GM21619 (cell line): Measurements from ENCODE around the gene RPL23.
"Not testable (repeated sequence)": the region's sequence is repeated elsewhere in the genome, so short reads cannot be mapped to it uniquely, and the experiment has no call there.

Experiments used
- ATAC-seq: cut with Tn5 transposase; IDR thresholded peaks from one replicate; pipeline ENCODE4 v1.9.1; 2021; ENCODE audit not compliant: unreplicated experiment

The RPL23 gene

GRCh38 chr17:38868817-38869525, 15.4 kb upstream of the RPL23 start:
- peak; percentile 37 for ATAC-seq

GRCh38 chr17:38867968-38868816, 14.7 kb upstream of the RPL23 start:
- ATAC-seq: no peak

GRCh38 chr17:38867179-38867967, 13.9 kb upstream of the RPL23 start:
- ATAC-seq: no peak

- ATAC-seq: no peak
Observed at GRCh38 chr17:38864636-38865398, 11.3 kb upstream of the RPL23 start.

GRCh38 chr17:38861399-38861843, 7.9 kb upstream of the RPL23 start:
- ATAC-seq: no peak

- ATAC-seq: no peak
Observed at GRCh38 chr17:38857271-38857670, 3.8 kb upstream of the RPL23 start.

GRCh38 chr17:38855101-38855714, 1.7 kb upstream of the RPL23 start:
- not testable (repeated sequence) for ATAC-seq

GRCh38 chr17:38852771-38853291, 690 bp downstream of the RPL23 start:
- no peak for ATAC-seq

GRCh38 chr17:38851434-38851833, 2.1 kb downstream of the RPL23 start:
- no peak for ATAC-seq

GRCh38 chr17:38850374-38850773, 3.1 kb downstream of the RPL23 start:
- ATAC-seq: no peak

- no peak for ATAC-seq
Observed at GRCh38 chr17:38848939-38849605, 4.4 kb downstream of the RPL23 start.

GRCh38 chr17:38848557-38848891, 5.0 kb downstream of the RPL23 start:
- ATAC-seq: no peak

GRCh38 chr17:38844261-38844757, 9.2 kb downstream of the RPL23 start:
- no peak for ATAC-seq

- no peak for ATAC-seq
Observed at GRCh38 chr17:38825762-38826247, 27.7 kb downstream of the RPL23 start.

- peak; percentile 74 for ATAC-seq
Observed at GRCh38 chr17:38824899-38825761, 28.4 kb downstream of the RPL23 start, which contains the start of gene CWC25. Gene CWC25 (minus strand): TSS chr17:38825321. CDS start chr17:38825183, 138 bp downstream.

GRCh38 chr17:38815576-38816193, 37.8 kb downstream of the RPL23 start:
- ATAC-seq: no peak

GRCh38 chr17:38809828-38810227, 43.7 kb downstream of the RPL23 start:
- no peak for ATAC-seq
